Cortex of kidney (tissue), 1 donor: ENCODE results near the gene POLR1D.
"Not testable (repeated sequence)": the region's sequence is repeated elsewhere in the genome, so short reads cannot be mapped to it uniquely, and the experiment has no call there.

ENCODE experiments used
- DNase-seq: peaks from one replicate; lab custom pipeline; 2025; lab: John Stamatoyannopoulos, UW

Gene POLR1D

GRCh38 chr13:27617881-27618321 is 3.8 kb upstream of the POLR1D start:
- DNase-seq: no peak

DNA sequence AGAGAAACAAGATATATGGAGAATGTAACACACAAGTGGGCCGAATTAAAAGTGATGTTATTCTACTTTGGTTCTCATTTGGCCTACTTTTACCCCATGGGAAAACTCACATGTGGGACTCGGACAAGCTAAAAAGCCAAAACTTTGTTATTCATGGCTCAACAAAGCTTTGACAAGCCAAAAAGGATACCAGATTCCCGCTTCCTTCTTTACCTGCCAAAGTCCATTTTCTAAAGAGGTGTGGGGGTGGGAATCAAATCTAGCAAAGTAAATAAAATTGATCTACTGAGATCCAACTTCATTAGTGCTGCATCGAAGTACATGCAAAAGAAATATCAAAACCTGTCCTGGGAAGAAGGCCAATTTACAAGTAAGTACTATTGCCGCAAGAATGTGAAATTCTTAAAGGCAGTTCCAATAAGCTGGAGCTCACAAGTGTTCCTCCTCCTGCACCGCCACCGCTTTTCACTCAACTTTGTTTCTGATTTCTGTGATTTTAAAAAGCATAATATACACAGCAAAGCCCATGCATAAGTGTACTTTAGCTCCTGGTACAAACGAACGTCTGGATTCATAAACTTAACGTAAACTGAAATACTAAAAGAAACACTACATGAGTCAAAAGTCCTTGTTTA is 2.5 kb upstream of the POLR1D start:
- DNase-seq: no peak

DNA sequence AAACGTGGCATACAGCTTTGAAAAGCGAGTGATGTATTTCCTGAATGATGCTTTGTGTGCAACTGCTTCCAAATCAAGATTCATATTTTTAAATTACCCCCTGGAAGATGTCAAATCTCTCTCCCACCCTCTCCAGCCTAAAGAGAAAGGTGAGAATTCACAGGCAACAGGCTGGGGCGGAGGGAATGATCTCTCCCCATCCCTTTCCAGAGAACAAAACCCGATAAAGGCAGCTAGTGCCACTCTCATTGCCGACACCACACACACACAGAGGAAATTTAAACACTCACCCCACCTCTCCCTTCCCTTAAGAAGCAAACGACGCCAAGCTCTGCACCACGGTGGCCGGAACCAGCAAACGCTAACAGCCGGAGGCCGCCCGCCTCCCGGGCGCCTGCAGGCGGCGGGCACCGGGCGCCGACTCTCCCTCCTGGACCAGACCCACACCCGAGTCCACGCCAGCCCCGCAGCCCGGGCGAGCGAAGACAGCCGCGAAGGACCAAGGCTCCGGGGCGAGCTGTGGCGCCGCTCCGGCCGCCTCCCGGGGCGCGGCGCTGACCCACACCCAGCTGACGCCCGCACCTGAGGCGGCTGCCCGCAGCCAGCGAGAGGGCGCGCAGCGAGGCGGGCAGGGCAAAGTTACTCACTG is 1.8 kb upstream of the POLR1D start:
- no peak for DNase-seq

DNA sequence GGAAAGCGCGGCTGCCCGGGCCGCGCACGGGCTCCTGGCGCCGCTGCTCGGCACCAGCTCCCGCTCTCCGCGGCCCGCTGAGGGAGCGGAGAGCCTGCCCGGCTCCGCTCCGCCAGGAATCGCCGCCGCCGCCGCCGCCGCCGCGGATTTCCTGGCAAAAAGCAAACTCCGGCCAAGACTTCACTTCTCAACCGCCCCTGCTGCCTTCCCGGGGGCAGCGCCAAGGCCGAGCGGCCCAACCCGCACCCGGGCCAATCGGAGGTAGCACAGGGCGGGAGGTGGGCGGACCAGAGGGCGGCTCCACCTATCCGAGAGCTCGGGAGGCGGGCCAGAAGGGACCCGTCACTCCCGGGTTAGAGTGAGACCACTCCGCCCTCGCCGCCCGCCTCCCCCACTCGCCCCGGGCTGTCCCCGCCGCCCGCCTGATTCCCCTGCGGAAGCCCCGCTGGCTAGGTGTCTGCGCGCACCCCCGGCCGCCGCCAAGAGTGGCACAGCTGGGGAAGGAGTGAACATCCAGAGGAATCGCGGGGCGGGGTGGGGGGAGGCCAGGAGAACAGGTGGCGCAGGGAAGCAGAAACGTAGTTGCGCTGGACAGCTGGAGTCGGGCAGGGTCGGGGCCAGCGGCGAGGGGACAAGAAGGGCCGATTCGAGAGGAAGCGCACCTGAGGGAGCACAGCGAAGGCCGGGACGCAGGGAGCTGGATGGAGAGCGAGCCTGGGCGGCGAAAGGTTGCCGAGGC is 1.1 kb upstream of the POLR1D start, which contains the start of gene LNX2:
Gene LNX2, minus strand, starts transcription at position 153 of the 739 bp plus-strand sequence. CDS start 38,826 bp downstream, outside the sequence.
- peak; percentile 34 for DNase-seq

- no peak for DNase-seq
These were observed 651 bp upstream of the POLR1D start for GRCh38 chr13:27621116-27621365.

- no peak for DNase-seq
These were observed 569 bp downstream of the POLR1D start for GRCh38 chr13:27622102-27622820.

GRCh38 chr13:27622881-27623280 is 1.2 kb downstream of the POLR1D start:
- DNase-seq: no peak

GRCh38 chr13:27624071-27624470 is 2.4 kb downstream of the POLR1D start:
- DNase-seq: no peak

GRCh38 chr13:27625839-27626238 is 4.1 kb downstream of the POLR1D start:
- DNase-seq: no peak

DNA sequence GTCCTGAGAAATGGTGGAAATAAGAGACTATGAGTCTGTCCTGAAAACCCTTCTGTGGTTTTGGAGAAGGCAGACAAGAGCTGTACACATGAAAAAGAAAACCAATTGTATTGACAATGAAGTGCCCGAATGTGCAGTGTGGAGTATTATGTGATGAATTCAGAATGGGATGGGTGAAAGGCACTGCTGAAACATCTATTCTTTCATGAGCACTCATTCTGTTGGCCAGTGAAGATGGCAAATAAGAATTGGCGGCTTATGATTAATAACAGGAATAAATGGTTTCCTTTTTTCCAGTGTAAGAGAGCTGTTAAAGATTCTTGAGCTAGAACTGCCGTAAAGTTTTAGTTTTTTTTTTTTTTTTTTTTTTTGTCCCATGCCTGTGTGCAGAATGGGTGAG is 5.7 kb downstream of the POLR1D start:
- DNase-seq: no peak

DNA sequence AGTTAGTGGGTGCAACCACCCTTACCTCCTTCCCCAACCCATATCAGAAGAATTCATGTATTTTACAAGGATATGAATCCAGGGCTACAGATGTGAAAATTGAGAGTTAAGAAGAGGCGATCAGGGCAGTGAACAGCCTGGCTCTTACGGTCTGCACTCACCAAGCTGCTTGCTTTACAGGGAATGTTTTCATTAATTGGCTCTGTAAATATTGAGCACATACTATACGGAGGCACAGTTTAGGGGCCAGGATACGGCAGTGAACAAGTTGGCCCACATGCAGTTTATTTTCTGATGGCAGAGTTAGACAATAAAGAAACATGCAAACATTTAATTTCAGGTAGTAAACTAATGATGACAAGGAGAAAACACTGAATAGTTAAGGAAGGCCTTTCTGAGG is 6.4 kb downstream of the POLR1D start:
- no peak for DNase-seq

DNA sequence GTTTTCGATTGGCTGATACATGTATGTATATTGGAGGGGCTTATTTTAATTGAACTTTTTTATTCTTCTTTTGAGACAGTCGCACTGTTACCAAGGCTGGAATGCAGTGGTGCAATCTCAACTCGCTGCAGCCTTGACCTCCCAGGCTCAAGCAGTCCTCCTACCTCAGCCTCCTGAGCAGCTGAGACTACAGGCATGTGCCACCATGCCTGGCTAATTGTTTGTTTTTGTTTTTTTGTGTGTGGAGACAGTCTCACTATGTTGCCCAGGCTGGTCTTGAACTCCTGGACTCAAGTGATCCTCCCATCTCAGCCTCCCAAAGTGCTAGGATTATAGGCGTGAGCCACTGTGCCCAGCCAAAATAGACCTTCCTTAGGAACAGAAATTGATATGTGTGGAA is 7.1 kb downstream of the POLR1D start:
- DNase-seq: not testable (repeated sequence)

- DNase-seq: no peak
These were observed 9.5 kb downstream of the POLR1D start for GRCh38 chr13:27631156-27631555.

GRCh38 chr13:27631665-27632064 is 10.0 kb downstream of the POLR1D start:
- DNase-seq: no peak

- DNase-seq: no peak
These were observed 10.5 kb downstream of the POLR1D start for GRCh38 chr13:27632214-27632613.

DNA sequence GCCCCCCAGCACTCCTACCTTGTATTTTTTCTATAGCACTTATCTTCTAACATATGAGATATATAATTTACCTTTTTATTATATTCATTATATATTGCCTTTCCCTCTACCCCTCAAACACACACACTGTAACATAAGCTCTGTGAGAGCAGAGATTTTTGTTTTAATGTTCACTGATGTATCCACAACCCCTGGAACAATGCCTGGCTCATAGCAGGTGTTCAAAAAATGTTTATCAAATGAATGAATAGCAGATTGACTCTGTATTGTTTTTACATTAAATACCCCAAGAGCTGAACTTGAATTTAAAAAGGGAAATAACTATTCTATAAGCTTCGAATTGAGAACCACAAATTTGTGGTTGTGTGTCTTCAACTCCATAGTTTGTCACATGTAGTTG is 11.0 kb downstream of the POLR1D start:
- DNase-seq: no peak

- no peak for DNase-seq
These were observed 12.5 kb downstream of the POLR1D start for GRCh38 chr13:27634231-27634630.

DNA sequence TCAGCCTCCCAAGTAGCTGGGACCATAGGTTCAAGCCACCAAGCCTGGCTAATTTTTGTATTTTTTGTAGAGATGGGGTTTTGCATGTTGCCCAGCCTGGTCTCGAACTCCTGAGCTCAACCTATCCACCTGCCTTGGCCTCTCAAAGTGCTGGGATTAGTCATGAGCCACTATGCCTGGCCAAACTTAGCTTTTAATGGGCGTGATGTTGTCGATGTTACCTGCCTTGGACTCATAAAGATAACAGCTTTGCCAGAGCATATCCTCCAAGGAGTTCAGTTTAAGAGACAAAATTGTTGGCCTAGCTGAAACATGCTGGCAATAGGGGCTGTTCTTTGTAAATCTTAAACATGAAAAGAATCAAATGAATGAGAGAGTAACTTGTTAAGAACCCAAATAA is 13.1 kb downstream of the POLR1D start:
- DNase-seq: no peak

DNA sequence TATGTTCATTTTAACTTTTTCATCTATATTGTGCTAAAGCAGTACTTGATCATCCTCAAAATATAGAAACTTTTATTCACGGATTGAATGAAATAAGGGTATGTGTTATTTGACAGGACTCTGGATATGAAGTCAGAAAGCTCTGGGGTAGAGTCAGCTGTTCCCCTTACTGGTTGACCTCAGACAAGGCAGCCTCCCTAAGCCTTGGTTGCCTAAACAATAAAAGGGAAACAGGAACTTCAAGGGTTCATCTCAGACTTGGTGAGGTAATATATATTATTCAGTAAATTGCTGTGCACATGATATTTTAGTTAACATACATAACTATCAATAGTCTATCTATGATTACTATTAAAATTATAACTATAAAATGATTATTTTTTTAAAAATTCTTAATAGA is 13.6 kb downstream of the POLR1D start:
- DNase-seq: no peak

GRCh38 chr13:27636589-27637288 is 15.0 kb downstream of the POLR1D start:
- DNase-seq: no peak

DNA sequence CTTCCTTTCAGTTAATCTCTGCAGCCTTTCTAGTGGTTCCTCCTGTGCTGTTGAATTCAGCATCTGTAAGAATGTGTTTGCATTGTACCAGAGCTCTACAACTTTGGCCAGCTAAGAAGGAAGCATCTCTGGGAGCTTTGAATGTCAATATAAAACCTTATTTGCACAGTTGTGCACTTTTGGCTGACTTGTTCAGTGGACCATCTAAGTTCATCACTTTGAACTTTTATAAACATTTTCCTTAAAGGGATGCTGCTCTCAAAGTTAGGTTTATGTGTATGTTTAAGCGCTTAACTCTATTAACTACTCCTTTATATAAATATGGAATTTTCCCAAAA is 15.6 kb downstream of the POLR1D start:
- no peak for DNase-seq

DNA sequence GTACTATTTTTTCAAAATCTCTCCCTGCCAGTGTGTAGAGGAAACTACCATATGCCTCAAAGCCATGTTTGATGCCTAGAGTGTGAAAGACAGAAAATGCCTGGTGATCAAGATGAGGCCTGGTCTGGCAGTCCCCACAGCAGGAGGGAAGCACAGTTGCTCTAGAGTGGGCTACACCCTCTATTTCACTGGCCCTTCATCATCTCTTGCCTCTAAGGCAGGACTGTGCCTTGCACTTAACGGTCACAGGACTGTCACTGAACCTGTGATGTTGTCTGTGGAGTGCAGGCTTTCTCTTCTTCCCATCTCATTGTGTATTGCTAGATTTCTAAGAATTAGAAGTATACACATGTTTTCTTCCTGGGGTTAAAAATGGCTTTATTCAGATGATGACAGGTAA is 16.3 kb downstream of the POLR1D start:
- DNase-seq: no peak
